Measurements from ENCODE around the gene CCR9.

CCR9 gene

GRCh38 chr3:45872569-45872968, 13.8 kb upstream of the CCR9 start:
- no peak for DNase-seq (ENCODE audit: low read depth in 1 of 2, low spot score in 1 of 2)

- no peak for DNase-seq (ENCODE audit: low read depth in 1 of 2, low spot score in 1 of 2)
Observed at GRCh38 chr3:45873036-45873435, 13.3 kb upstream of the CCR9 start.

GRCh38 chr3:45873638-45874037, 12.7 kb upstream of the CCR9 start:
- DNase-seq (ENCODE audit: low read depth in 1 of 2, low spot score in 1 of 2): no peak

- DNase-seq (ENCODE audit: low read depth in 1 of 2, low spot score in 1 of 2): no peak
Observed at GRCh38 chr3:45874677-45875346, 11.5 kb upstream of the CCR9 start.

GRCh38 chr3:45878124-45878523, 8.2 kb upstream of the CCR9 start:
- no peak for DNase-seq (ENCODE audit: low read depth in 1 of 2, low spot score in 1 of 2)

- no peak for DNase-seq (ENCODE audit: low read depth in 1 of 2, low spot score in 1 of 2)
Observed at GRCh38 chr3:45880725-45881077, 5.6 kb upstream of the CCR9 start.

- DNase-seq (ENCODE audit: low read depth in 1 of 2, low spot score in 1 of 2): peak in 1 of 2 donors; percentile 27
Observed at GRCh38 chr3:45881078-45882022, 5.0 kb upstream of the CCR9 start.

- no peak for DNase-seq (ENCODE audit: low read depth in 1 of 2, low spot score in 1 of 2)
Observed at GRCh38 chr3:45884368-45885201, 1.8 kb upstream of the CCR9 start.

GRCh38 chr3:45887285-45887684, 942 bp downstream of the CCR9 start:
- DNase-seq (ENCODE audit: low read depth in 1 of 2, low spot score in 1 of 2): no peak

GRCh38 chr3:45887759-45888511, 1.6 kb downstream of the CCR9 start:
- DNase-seq (ENCODE audit: low read depth in 1 of 2, low spot score in 1 of 2): no peak

- DNase-seq (ENCODE audit: low read depth in 1 of 2, low spot score in 1 of 2): no peak
Observed at GRCh38 chr3:45889337-45889736, 3.0 kb downstream of the CCR9 start.

GRCh38 chr3:45890405-45890804, 4.1 kb downstream of the CCR9 start:
- no peak for DNase-seq (ENCODE audit: low read depth in 1 of 2, low spot score in 1 of 2)

- no peak for DNase-seq (ENCODE audit: low read depth in 1 of 2, low spot score in 1 of 2)
Observed at GRCh38 chr3:45892161-45892560, 5.8 kb downstream of the CCR9 start.

GRCh38 chr3:45894015-45894414, 7.7 kb downstream of the CCR9 start:
- no peak for DNase-seq (ENCODE audit: low read depth in 1 of 2, low spot score in 1 of 2)

- DNase-seq (ENCODE audit: low read depth in 1 of 2, low spot score in 1 of 2): no peak
Observed at GRCh38 chr3:45895686-45896468, 9.5 kb downstream of the CCR9 start.

- DNase-seq (ENCODE audit: low read depth in 1 of 2, low spot score in 1 of 2): no peak
Observed at GRCh38 chr3:45896956-45897355, 10.6 kb downstream of the CCR9 start.

GRCh38 chr3:45904931-45905330, 18.6 kb downstream of the CCR9 start:
- DNase-seq (ENCODE audit: low read depth in 1 of 2, low spot score in 1 of 2): no peak

GRCh38 chr3:45905755-45906154, 19.4 kb downstream of the CCR9 start:
- DNase-seq (ENCODE audit: low read depth in 1 of 2, low spot score in 1 of 2): no peak

GRCh38 chr3:45906681-45907407, 20.5 kb downstream of the CCR9 start:
- DNase-seq (ENCODE audit: low read depth in 1 of 2, low spot score in 1 of 2): no peak

Data from activated CD4-positive, alpha-beta T cell treated with anti-CD3 and anti-CD28 coated beads, Interleukin-2, amount 50 U/mL, for 24 hours (primary cell).